ENCODE results near the gene SIM1.
A peak's percentile ranks its signal among the peaks of the same experiment; 100 is the strongest.
"Not testable (repeated sequence)": the region's sequence is repeated elsewhere in the genome, so short reads cannot be mapped to it uniquely, and the experiment has no call there.

SIM1 gene

DNA sequence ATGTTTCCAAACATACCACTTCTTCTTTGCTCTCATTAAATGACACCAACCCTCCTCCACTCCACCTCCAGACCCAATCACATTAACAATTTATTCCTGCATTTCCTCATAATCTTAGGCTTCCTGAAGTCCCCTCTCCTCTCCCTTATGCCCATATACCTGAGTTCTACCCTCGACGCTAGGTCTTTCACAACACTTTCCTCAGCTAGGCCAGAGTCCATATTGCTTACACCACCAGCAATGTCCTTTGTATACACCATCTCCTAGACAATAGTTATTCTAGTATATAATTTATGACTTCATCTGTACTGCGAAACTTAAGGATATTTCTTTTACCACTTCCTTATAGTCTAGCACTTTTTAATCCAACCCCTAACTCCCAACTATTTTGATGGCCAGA lies 47.7 kb downstream of the SIM1 start:
- no peak for DNase-seq

DNA sequence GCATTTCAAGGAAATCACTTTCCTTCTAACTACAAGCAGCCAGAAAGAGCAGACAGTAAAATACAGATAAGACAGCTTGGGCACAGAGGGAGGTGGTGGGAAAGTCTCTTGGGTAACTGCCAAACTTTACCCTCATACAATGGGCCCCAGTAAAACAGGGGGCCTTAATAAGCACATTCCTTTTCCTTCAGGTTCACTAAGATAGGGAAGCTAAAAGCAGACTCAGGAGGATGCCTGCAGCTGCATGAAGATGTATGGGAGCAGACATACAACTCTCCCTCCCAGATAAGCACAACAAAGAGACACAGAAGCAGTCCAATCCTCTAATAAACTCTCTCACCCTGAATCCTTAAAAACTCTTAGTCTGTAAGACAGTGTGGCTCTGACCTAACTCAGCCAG lies 49.0 kb downstream of the SIM1 start:
- DNase-seq, result no peak

GRCh38 chr6:100412872-100413271 lies 51.8 kb downstream of the SIM1 start:
- DNase-seq, result no peak

- DNase-seq, result no peak
These were observed 60.7 kb downstream of the SIM1 start for GRCh38 chr6:100404051-100404450.

DNA sequence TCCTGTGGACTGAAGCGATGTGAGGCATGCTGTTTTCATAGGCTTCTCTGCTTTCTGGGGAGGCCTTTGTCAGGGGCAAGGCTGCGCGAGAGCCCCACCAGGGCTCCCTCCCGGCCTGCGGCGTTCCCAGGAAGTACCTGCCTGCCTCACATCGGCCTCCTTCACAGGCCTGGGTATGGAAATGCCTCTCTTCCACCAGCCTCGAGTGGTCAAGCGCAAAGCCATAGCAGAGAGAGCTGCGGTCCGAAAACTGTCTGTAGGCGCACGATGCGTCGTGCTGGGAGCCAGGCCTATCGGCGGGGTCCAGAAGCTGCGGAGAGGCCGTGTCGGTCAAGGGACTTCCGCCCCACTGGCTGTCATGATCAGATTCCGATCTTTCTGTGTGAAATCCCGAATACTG lies 71.2 kb downstream of the SIM1 start:
- no peak for DNase-seq

- no peak for DNase-seq
These were observed 72.3 kb downstream of the SIM1 start for GRCh38 chr6:100392423-100392822.

- no peak for DNase-seq
These were observed 75.7 kb downstream of the SIM1 start for GRCh38 chr6:100388868-100389519.

DNA sequence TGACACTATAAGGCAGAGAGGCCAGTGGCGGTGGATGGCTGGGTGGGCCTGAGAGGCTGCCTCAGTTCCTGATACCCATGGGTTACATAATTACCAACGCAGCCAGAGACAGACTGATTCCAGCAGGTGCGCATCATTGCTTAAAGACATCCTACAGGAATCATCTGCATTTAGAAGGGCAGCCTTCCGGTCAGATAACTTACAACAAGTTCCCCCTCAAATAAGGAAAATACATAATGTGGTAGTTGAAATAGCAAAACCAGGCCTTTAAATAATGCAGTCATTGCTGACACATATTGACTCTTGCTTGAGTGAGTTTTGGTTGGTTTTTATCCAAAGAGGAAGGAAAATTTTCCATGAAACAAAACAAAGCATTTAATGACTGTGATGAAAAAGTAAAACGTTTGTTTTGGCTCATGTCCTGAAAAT lies 81.9 kb downstream of the SIM1 start:
- peak; percentile 17 for DNase-seq

DNA sequence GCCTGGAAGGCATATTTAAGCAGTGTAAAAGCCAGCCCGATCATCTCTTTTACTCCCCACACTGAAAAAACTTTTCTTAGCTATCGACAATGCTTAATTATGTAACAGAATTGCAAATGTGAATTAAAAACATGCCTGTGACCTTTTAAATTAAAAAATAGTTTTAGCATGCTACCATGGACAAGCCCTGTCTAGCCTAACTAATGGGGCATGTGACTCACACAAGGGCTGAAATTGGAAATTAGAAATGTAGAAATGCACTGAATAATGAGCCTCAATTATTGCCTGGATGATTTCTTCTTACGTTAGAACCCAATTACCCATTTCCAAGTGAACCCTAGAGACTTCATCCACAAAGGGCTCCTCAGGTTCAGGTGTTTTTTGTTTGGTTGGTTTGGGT lies 82.7 kb downstream of the SIM1 start:
- no peak for DNase-seq

- DNase-seq, result no peak
These were observed 83.6 kb downstream of the SIM1 start for GRCh38 chr6:100381111-100381510.

- no peak for DNase-seq
These were observed 85.3 kb downstream of the SIM1 start for GRCh38 chr6:100379386-100379785.

GRCh38 chr6:100378576-100378975 lies 86.1 kb downstream of the SIM1 start:
- no peak for DNase-seq

GRCh38 chr6:100376103-100376502 lies 88.6 kb downstream of the SIM1 start:
- no peak for DNase-seq

DNA sequence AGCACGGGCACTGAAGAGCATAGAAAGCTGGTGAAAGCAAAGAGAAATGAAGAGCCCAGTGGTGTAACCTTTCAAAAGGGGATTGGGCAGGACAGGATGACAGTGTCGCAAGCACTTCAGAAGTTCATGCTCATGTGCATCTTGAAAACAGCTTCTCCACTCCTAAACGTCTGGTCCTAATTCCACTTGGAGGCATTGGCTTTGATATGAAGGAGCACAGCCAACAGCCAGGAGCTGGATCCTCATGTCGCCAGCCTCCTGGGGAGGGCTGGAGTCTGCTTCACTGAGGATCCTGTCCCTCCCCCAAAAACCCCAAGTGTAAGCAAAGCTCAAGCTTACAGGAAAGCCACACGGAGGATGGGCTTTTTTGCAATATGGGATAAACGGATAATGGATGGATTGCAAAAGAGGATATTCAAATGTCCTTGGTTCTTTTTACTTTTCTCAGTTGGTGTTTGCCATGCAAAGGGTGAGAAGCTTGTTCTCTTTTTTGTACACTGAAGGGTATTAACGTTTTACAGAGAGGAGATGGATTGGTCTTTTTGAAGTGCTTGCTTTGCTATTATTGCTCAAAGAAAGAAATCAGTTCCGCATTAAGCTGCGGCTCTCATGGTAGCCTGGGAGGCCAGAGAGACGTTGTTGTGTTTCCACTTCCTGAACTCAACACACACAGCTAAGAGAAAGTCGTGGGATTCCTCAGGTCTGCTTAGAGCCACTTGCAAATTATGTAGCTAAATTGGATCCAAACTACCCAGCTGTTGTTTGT lies 92.2 kb downstream of the SIM1 start:
- DNase-seq, result no peak

GRCh38 chr6:100371591-100371990 lies 93.1 kb downstream of the SIM1 start:
- no peak for DNase-seq

- no peak for DNase-seq
These were observed 94.5 kb downstream of the SIM1 start for GRCh38 chr6:100370265-100370664.

DNA sequence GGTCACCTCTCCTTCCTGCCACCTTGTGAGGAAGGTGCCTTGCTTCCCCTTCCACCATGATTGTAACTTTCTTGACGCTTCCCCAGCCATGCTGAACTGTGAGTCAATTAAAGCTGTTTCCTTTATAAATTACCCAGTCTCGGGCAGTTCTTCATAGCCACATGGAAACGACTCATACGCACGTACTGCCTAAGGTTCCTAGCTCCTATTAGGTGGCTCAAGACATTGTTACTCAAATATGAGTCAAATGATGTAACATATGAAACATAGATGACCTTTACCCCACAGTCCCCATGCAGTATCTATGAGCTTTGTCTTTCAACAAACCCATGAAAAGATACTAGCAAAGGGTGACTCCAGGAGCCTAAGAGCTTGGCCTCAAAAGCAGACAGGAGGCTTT lies 98.3 kb downstream of the SIM1 start:
- no peak for DNase-seq

- no peak for DNase-seq
These were observed 101.1 kb downstream of the SIM1 start for GRCh38 chr6:100363651-100364050.

DNA sequence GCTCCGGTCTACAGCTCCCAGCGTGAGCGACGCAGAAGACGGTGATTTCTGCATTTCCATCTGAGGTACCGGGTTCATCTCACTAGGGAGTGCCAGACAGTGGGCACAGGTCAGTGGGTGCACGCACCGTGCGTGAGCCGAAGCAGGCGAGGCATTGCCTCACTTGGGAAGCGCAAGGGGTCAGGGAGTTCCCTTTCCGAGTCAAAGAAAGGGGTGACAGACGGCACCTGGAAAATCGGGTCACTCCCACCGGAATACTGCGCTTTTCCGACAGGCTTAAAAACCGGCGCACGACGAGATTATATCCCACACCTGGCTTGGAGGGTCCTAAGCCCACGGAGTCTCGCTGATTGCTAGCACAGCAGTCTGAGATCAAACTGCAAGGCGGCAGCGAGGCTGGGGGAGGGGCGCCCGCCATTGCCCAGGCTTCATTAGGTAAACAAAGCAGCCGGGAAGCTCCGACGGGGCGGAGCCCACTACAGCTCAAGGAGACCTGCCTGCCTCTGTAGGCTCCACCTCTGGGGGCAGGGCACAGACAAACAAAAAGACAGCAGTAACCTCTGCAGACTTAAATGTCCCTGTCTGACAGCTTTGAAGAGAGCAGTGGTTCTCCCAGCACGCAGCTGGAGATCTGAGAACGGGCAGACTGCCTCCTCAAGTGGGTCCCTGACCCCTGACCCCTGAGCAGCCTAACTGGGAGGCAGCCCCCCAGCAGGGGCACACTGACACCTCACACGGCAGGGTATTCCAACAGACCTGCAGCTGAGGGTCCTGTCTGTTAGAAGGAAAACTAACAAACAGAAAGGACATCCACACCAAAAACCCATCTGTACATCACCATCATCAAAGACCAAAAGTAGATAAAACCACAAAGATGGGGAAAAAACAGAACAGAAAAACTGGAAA lies 109.7 kb downstream of the SIM1 start:
- not testable (repeated sequence) for DNase-seq

GRCh38 chr6:100353276-100354015 lies 111.3 kb downstream of the SIM1 start:
- peak; percentile 11 for DNase-seq

GRCh38 chr6:100350139-100350538 lies 114.6 kb downstream of the SIM1 start:
- DNase-seq, result no peak

DNA sequence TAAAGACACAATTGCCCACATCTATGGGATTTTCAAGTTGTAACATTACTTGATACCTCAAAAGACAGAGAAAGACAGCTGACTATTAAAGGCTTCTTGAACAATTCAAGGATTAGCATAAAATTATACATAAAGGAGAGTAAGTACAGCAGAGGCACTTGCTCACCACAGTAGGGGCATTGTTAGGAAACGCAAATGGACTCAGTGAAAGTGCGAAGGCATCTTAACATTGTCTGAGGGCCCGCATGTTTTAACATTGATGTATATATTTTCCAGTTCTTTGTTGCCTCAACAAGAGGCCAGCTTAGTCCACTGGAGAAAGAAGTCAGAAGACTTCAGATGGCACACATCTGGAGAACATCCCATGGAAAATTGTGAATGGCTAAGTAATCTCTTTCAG lies 115.4 kb downstream of the SIM1 start:
- no peak for DNase-seq

Data from kidney glomerular epithelial cell (primary cell).